ENCODE measurements around the gene TMEM178B.

The TMEM178B gene

DNA sequence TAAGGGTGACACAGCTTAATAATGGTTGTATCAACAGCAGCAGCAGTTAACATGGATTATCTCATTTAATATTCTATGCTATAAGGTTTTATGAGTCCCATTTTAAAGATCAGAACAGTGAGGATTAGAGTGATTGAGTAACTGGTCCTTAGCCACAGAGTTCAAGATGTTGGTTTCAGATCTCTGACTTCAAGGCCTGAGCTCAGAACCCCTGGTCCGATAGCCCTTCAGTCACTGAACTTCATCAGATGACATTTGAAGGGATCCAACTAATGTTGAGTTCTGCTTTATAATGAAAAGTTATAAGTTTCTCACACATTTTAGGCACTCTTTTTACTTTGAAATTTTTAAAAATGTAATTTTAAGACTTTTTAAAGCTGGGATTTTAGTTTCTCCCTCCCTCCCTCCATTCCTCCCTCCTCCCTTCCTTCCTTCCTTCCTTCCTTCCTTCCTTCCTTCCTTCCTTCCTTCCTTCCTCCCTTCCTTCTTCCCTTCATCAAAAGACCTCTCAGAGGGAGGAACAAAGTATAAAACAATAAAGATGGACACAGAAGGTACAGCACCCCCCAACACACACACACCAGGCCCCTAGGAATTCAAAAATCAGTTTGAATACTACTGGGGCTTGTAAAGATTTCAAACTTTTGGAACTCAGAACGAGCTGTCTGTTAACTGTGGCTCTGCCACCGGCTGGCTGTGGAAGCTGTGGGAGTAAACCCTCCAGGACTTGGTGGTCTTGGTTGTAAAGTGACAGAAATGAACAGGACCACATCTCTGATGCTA is 270.5 kb downstream of the TMEM178B start:
- ChIA-PET CTCF (no interaction called here), POLR2A (ENCODE audit: low non-redundant PET) (no interaction called here)
- H3K27ac ChIP-seq, result no peak overlapping the region
- TF ChIP-seq, protein P1, sequence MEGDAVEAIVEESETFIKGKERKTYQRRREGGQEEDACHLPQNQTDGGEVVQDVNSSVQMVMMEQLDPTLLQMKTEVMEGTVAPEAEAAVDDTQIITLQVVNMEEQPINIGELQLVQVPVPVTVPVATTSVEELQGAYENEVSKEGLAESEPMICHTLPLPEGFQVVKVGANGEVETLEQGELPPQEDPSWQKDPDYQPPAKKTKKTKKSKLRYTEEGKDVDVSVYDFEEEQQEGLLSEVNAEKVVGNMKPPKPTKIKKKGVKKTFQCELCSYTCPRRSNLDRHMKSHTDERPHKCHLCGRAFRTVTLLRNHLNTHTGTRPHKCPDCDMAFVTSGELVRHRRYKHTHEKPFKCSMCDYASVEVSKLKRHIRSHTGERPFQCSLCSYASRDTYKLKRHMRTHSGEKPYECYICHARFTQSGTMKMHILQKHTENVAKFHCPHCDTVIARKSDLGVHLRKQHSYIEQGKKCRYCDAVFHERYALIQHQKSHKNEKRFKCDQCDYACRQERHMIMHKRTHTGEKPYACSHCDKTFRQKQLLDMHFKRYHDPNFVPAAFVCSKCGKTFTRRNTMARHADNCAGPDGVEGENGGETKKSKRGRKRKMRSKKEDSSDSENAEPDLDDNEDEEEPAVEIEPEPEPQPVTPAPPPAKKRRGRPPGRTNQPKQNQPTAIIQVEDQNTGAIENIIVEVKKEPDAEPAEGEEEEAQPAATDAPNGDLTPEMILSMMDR (conservative IDR thresholded peaks at IDR 0.05; ENCODE audit: low read depth), result no peak
- no peak for DNase-seq (ENCODE audit: low spot score)

DNA sequence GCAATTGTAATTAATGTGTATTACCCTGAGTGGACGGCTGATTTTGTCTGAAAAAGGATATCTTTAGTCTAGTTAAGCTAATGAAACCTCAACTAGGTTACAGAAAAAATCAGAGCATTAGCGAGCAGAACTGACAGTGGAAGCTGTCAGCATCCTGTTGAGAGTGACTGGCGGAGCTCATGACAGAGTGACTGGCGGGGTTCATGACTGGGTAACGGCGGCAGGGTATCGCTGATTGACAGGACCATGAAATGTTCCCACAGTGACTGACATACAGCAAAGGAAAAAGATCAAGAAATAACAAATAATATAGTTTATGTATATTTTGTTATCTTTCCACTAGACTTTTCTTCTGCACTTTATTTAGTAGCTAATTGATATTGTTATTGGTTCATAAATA is 274.9 kb downstream of the TMEM178B start:
- POLR2A ChIA-PET (ENCODE audit: low non-redundant PET), result no interaction called here
- no peak overlapping the region for H3K27ac ChIP-seq
- TF ChIP-seq, protein P1 (conservative IDR thresholded peaks at IDR 0.05; ENCODE audit: low read depth), result no peak
- DNase-seq (ENCODE audit: low spot score), result no peak
- CTCF ChIA-PET, result interaction anchor here (0.7 kb wide), 1 partner anchor 10 kb away, joined by 3 read pairs; no protein-coding TSS in a partner anchor

DNA sequence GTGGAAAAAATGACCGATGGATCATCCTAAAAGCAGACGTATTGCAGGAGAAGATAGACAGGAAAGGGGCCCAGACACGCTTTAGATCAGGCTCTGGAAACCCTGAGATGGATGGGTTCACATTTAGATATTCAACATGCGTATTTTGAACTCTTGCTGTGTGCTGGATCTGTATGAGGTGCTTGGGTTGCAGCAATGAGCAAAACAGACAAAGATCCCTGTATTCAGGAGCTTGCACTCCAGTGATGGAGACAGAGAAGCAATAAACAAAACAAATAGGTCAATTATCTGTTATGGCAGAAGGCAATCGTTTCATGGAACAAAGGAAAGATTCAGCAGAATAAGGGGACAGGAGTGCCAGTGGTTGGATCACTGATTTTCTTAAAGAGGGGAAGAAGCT is 275.5 kb downstream of the TMEM178B start:
- no peak overlapping the region for H3K27ac ChIP-seq
- POLR2A ChIA-PET (ENCODE audit: low non-redundant PET), result no interaction called here
- DNase-seq (ENCODE audit: low spot score), result no peak
- TF ChIP-seq, protein P1 (conservative IDR thresholded peaks at IDR 0.05; ENCODE audit: low read depth), result no peak
- CTCF ChIA-PET, result interaction anchor here (0.7 kb wide), 1 partner anchor 9 kb away, joined by 3 read pairs; no protein-coding TSS in a partner anchor

- ChIA-PET POLR2A (ENCODE audit: low non-redundant PET) (no interaction called here), CTCF (no interaction called here)
- H3K27ac ChIP-seq, result no peak overlapping the region
- TF ChIP-seq, protein P1 (conservative IDR thresholded peaks at IDR 0.05; ENCODE audit: low read depth), result no peak
- no peak for DNase-seq (ENCODE audit: low spot score)
Measured at GRCh38 chr7:141349804-141350203, 275.9 kb downstream of the TMEM178B start.

GRCh38 chr7:141351175-141351574 is 277.3 kb downstream of the TMEM178B start:
- DNase-seq (ENCODE audit: low spot score), result no peak
- TF ChIP-seq, protein P1 (conservative IDR thresholded peaks at IDR 0.05; ENCODE audit: low read depth), result no peak
- ChIA-PET POLR2A (ENCODE audit: low non-redundant PET) (no interaction called here), CTCF (no interaction called here)
- no peak overlapping the region for H3K27ac ChIP-seq

DNA sequence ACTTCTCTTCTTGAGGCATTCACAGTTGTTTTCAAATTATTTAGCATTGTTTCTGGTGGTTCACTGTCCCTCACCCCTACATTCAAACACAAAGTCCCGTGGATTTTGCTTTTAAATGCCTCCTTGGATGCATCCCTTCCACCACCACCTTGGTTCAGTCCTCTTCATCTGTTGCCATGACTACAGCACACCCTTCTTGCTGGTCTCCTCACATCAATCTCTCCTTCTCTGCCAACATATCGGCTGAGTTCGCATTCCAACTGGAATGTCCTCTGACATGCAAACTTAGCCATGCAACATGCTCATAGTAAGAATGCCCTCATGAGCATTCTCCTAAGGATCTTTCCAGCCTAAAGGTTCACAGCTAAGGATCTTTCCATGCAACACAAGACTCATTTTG is 279.1 kb downstream of the TMEM178B start:
- no peak overlapping the region for H3K27ac ChIP-seq
- POLR2A ChIA-PET (ENCODE audit: low non-redundant PET), result no interaction called here
- TF ChIP-seq, protein P1 (conservative IDR thresholded peaks at IDR 0.05; ENCODE audit: low read depth), result no peak
- no peak for DNase-seq (ENCODE audit: low spot score)
- CTCF ChIA-PET, result no interaction called here
